GM21786 (cell line): ENCODE measurements around the gene RARRES2.
"Not testable (repeated sequence)": the region's sequence is repeated elsewhere in the genome, so short reads cannot be mapped to it uniquely, and the experiment has no call there.

Source experiments
- ATAC-seq: cut with Tn5 transposase; IDR thresholded peaks from one replicate; pipeline ENCODE4 v1.9.1; 2021; ENCODE audit not compliant: unreplicated experiment

The RARRES2 gene

GRCh38 chr7:150341263-150342120, at the start of gene RARRES2:
Gene RARRES2, minus strand, starts transcription at chr7:150341629. Its CDS starts 1,020 bp downstream, at chr7:150340609.
- no peak for ATAC-seq

GRCh38 chr7:150390205-150390604, 48.8 kb upstream of the RARRES2 start:
- ATAC-seq, result no peak

GRCh38 chr7:150389532-150389816, 48.0 kb upstream of the RARRES2 start:
- ATAC-seq, result no peak

GRCh38 chr7:150388709-150389531, 47.5 kb upstream of the RARRES2 start:
- no peak for ATAC-seq

GRCh38 chr7:150388306-150388705, 46.9 kb upstream of the RARRES2 start:
- no peak for ATAC-seq

GRCh38 chr7:150385884-150386283, 44.5 kb upstream of the RARRES2 start:
- ATAC-seq, result not testable (repeated sequence)

GRCh38 chr7:150385302-150385723, 43.9 kb upstream of the RARRES2 start:
- ATAC-seq, result no peak

GRCh38 chr7:150384406-150385301, 43.2 kb upstream of the RARRES2 start:
- no peak for ATAC-seq

GRCh38 chr7:150383710-150384397, 42.4 kb upstream of the RARRES2 start:
- ATAC-seq, result no peak

GRCh38 chr7:150382844-150383225, 41.4 kb upstream of the RARRES2 start:
- ATAC-seq, result no peak

- ATAC-seq, result no peak
These were observed 40.9 kb upstream of the RARRES2 start for GRCh38 chr7:150382123-150382843.

- no peak for ATAC-seq
These were observed 40.3 kb upstream of the RARRES2 start for GRCh38 chr7:150381785-150382122.

- ATAC-seq, result no peak
These were observed 39.7 kb upstream of the RARRES2 start for GRCh38 chr7:150381096-150381495.

GRCh38 chr7:150380463-150380862, 39.0 kb upstream of the RARRES2 start:
- ATAC-seq, result no peak

- ATAC-seq, result no peak
These were observed 38.3 kb upstream of the RARRES2 start for GRCh38 chr7:150379441-150380379.

GRCh38 chr7:150378853-150379440, 37.5 kb upstream of the RARRES2 start, which contains the start of gene ZNF775:
Gene ZNF775, plus strand, starts transcription at chr7:150379330. Its CDS starts 9,141 bp downstream, at chr7:150388471.
- ATAC-seq, result peak; percentile 63

GRCh38 chr7:150378115-150378852, 36.9 kb upstream of the RARRES2 start:
- peak; percentile 17 for ATAC-seq

- no peak for ATAC-seq
These were observed 36.2 kb upstream of the RARRES2 start for GRCh38 chr7:150377635-150378034.
